Esophagus squamous epithelium (tissue), 5 donors: Measurements from ENCODE around the gene LBR. TPM values are rescaled to one million over a fixed set of nuclear protein-coding genes. Genes with fewer than 3 reads are reported as not detected.

Experiments
- DNase-seq: peaks from one replicate; lab custom pipeline; 2025; lab: John Stamatoyannopoulos, UW
- H3K27ac ChIP-seq, 4 donors: fragments of 200-600 bp; sonication (generic); one replicate each; pipeline ENCODE4 v1.5.1; 2016 to 2019; ENCODE audit warnings: mild to moderate bottlenecking in 1 of 4
- H3K27me3 ChIP-seq, 4 donors: fragments of 200-600 bp; sonication (generic); 1 replicate in 3 of 4; 2 replicates in 1 of 4; pipeline versions ENCODE4 v1.5.1 to v1.6.0; 2017 to 2021; ENCODE audit warnings: antibody characterized with exemption in 1 of 4
- H3K36me3 ChIP-seq, 3 donors: fragments of 200-600 bp; sonication (generic); one replicate each; pipeline ENCODE4 v1.5.1; 2016 to 2019
- H3K4me1 ChIP-seq, 3 donors: fragments of 200-600 bp; sonication (generic); one replicate each; pipeline ENCODE4 v1.5.1; 2017 to 2019
- H3K4me3 ChIP-seq, 4 donors: fragments of 200-600 bp; sonication (generic); 1 replicate in 3 of 4; 2 replicates in 1 of 4; pipeline ENCODE4 v1.5.1; 2016 to 2019; ENCODE audit warnings: mild to moderate bottlenecking in 2 of 4, moderate library complexity in 1 of 4
- H3K9me3 ChIP-seq, 3 donors: fragments of 200-600 bp; sonication (generic); one replicate each; pipeline ENCODE4 v1.5.1; 2016 to 2019
- CTCF ChIP-seq, 6 experiments: fragments of 450-650 bp in 4 of 6; fragments of 200-600 bp in 2 of 6; sonication (generic) in 2 of 6; IDR thresholded peaks; one replicate each; pipeline ENCODE4 v1.5.1; 2016 to 2019; ENCODE audit warnings: antibody characterized with exemption in 6 of 6, mild to moderate bottlenecking in 4 of 6, moderate library complexity in 4 of 6
- POLR2A ChIP-seq, 4 donors: fragments of 450-650 bp; IDR thresholded peaks; one replicate each; pipeline ENCODE4 v1.6.1; 2017; ENCODE audit warnings: antibody characterized with exemption in 4 of 4, mild to moderate bottlenecking in 4 of 4, moderate library complexity in 3 of 4
- WGBS, 2 donors: methylation state at CpG; one replicate each; pipeline ENCODE4 v1.1.5; 2018; 5-methylcytosine and 5-hydroxymethylcytosine counted together
- intact Hi-C: fragments of 100-400 bp; cut with DNase I; formaldehyde crosslinking; loops from one replicate; pipeline ENCODE4 v1.15.0; 2022
- total RNA-seq, 4 donors: library from RNA; depleted of rRNA; stranded (reverse); fragments of >200 nt; gene quantifications; one replicate each; pipeline ENCODE4 v1.1.0, GENCODE V29; 2016
- donor health status: DM: yes; HTN: yes; CAD: no.

LBR gene
- total RNA-seq, 4 donors from 2014 or later: 39.8 to 50.0 (median 42.9) TPM

- intact Hi-C loops: no loop called here
- no peak for DNase-seq
- H3K4me3 ChIP-seq: no peak overlapping the region
- H3K27ac ChIP-seq: no peak overlapping the region
- no peaks in the 10 kb centered on the region for H3K4me1 ChIP-seq
- peaks cover 0 to 3% (median 0%) of the 10 kb centered on the region in 4 donors for H3K27me3 ChIP-seq
- 64 to 82% methylated on average over 1 of the region's 1 CpG for WGBS, 2 donors
- no peak for TF ChIP-seq POLR2A (IDR thresholded peaks at IDR 0.05)
- no peak for TF ChIP-seq CTCF (IDR thresholded peaks at IDR 0.05)
- H3K36me3 ChIP-seq: no peaks in the 10 kb centered on the region
- H3K9me3 ChIP-seq: no peaks in the 10 kb centered on the region
Observed at GRCh38 chr1:225361176-225361575, 66.7 kb downstream of the LBR start.

- H3K27ac ChIP-seq: no peak overlapping the region
- H3K4me1 ChIP-seq: no peaks in the 10 kb centered on the region
- TF ChIP-seq POLR2A (IDR thresholded peaks at IDR 0.05): no peak
- H3K27me3 ChIP-seq: peaks cover 0 to 3% (median 0%) of the 10 kb centered on the region in 4 donors
- 87 to 89% methylated on average over 4 of the region's 4 CpGs for WGBS, 2 donors
- H3K36me3 ChIP-seq: no peaks in the 10 kb centered on the region
- intact Hi-C loops: no loop called here
- no peak for DNase-seq
- H3K9me3 ChIP-seq: no peaks in the 10 kb centered on the region
- H3K4me3 ChIP-seq: no peak overlapping the region
Observed at GRCh38 chr1:225360119-225360518, 67.7 kb downstream of the LBR start.

GRCh38 chr1:225355863-225356262, 72.0 kb downstream of the LBR start:
- intact Hi-C loops: no loop called here
- H3K27ac ChIP-seq: no peak overlapping the region
- H3K9me3 ChIP-seq: no peaks in the 10 kb centered on the region
- H3K4me3 ChIP-seq: no peak overlapping the region
- no peak for DNase-seq
- TF ChIP-seq POLR2A (IDR thresholded peaks at IDR 0.05): no peak
- TF ChIP-seq CTCF (IDR thresholded peaks at IDR 0.05): no peak
- no peaks in the 10 kb centered on the region for H3K27me3 ChIP-seq
- 74 to 89% methylated on average over 1 of the region's 1 CpG for WGBS, 2 donors
- no peaks in the 10 kb centered on the region for H3K36me3 ChIP-seq
- H3K4me1 ChIP-seq: no peaks in the 10 kb centered on the region

- no peaks in the 10 kb centered on the region for H3K27me3 ChIP-seq
- H3K4me1 ChIP-seq: no peaks in the 10 kb centered on the region
- TF ChIP-seq POLR2A (IDR thresholded peaks at IDR 0.05) (no peak), CTCF (IDR thresholded peaks at IDR 0.05) (no peak)
- no peak overlapping the region for H3K27ac ChIP-seq
- H3K4me3 ChIP-seq: no peak overlapping the region
- no peaks in the 10 kb centered on the region for H3K36me3 ChIP-seq
- DNase-seq: no peak
- WGBS, 2 donors: 70 to 84% methylated on average over 3 of the region's 3 CpGs
- H3K9me3 ChIP-seq: no peaks in the 10 kb centered on the region
- intact Hi-C loops: no loop called here
Observed at GRCh38 chr1:225354906-225355305, 72.9 kb downstream of the LBR start.

Other genes starting within 250 kb of the LBR start
- 10 to 100 TPM in 3 of 4 donors, 1 to 10 TPM in 1; 8.6 to 42.5 (median 35.9) TPM for gene ENAH, start 225.1 kb upstream of the LBR start, total RNA-seq